B cell (primary cell): ENCODE data around the gene EXT2. TPM values are rescaled to one million over a fixed set of nuclear protein-coding genes. Genes with fewer than 3 reads are reported as not detected.
A peak's percentile ranks its signal among the peaks of the same experiment; 100 is the strongest.

Experiments used
- ATAC-seq: fragments of 200-7000 bp; cut with Tn5 transposase; one replicate; pipeline ENCODE4 v1.10.0; 2021; ENCODE audit warnings: low read depth, mild to moderate bottlenecking, moderate number of reproducible peaks, moderate library complexity
- CTCF ChIA-PET: fragments of 350-600 bp; sonication (Branson Sonifier 250); formaldehyde crosslinking; loops from one replicate; lab custom pipeline; 2021; ENCODE audit warnings: antibody characterized with exemption, inconsistent platforms; lab: Charles Lee
- POLR2A ChIA-PET: fragments of 350-600 bp; sonication (Branson Sonifier 250); formaldehyde crosslinking; loops from one replicate; lab custom pipeline; 2021; ENCODE audit warnings: antibody characterized with exemption; lab: Charles Lee
- DNase-seq: peaks from one replicate; pipeline ENCODE4 v3.0.0; 2013
- H2AFZ ChIP-seq: 2 replicates; pipeline ENCODE4 v1.6.1; 2012; ENCODE audit warnings: mild to moderate bottlenecking, low read depth, low read length; ENCODE audit not compliant: insufficient read depth, poor library complexity, severe bottlenecking
- H3K27ac ChIP-seq, 2 donors: 1 replicate in 1 of 2; 2 replicates in 1 of 2; pipeline ENCODE4 v1.5.1; 2012 to 2013; ENCODE audit warnings: low read length in 2 of 2, mild to moderate bottlenecking in 2 of 2, moderate library complexity in 1 of 2
- H3K27me3 ChIP-seq, 4 experiments: fragments of 200-600 bp in 1 of 4; sonication (generic) in 1 of 4; replicated peaks in 1 of 4; 1 replicate in 2 of 4; 2 replicates in 2 of 4; pipeline versions ENCODE4 v1.6.1 to v1.7.0; 2013 to 2016; ENCODE audit warnings: low read length in 3 of 4, mild to moderate bottlenecking in 2 of 4, mixed read lengths in 1 of 4, moderate library complexity in 1 of 4; ENCODE audit not compliant: insufficient read depth in 4 of 4, control insufficient read depth in 3 of 4; ENCODE audit errors: control extremely low read depth in 1 of 4
- H3K36me3 ChIP-seq, 2 experiments: replicated peaks in 1 of 2; 1 replicate in 1 of 2; 2 replicates in 1 of 2; pipeline versions ENCODE4 v1.6.1 to v1.7.1; 2013; ENCODE audit warnings: low read length in 1 of 2; ENCODE audit not compliant: insufficient read depth in 2 of 2, control insufficient read depth in 1 of 2; ENCODE audit errors: control extremely low read depth in 1 of 2, extremely low read depth in 1 of 2
- H3K4me1 ChIP-seq, 2 donors: fragments of 200-600 bp in 1 of 2; sonication (generic) in 1 of 2; 1 replicate in 1 of 2; 2 replicates in 1 of 2; pipeline versions ENCODE4 v1.5.1 to v1.6.1; 2013 to 2017; ENCODE audit warnings: low read length in 2 of 2; ENCODE audit not compliant: control insufficient read depth in 2 of 2, insufficient read depth in 2 of 2
- H3K4me2 ChIP-seq: replicated peaks from 2 replicates; pipeline ENCODE3; 2012; ENCODE audit warnings: mild to moderate bottlenecking, low read depth, low read length; ENCODE audit not compliant: poor library complexity, severe bottlenecking
- H3K4me3 ChIP-seq, 5 experiments: fragments of 200-600 bp in 1 of 5; sonication (generic) in 1 of 5; 1 replicate in 3 of 5; 2 replicates in 2 of 5; pipeline versions ENCODE4 v1.5.1 to v1.7.0; 2011 to 2016; ENCODE audit warnings: low read length in 4 of 5, mild to moderate bottlenecking in 4 of 5, low read depth in 2 of 5, control low read depth in 1 of 5, moderate library complexity in 1 of 5; ENCODE audit not compliant: insufficient read depth in 1 of 5; ENCODE audit errors: control extremely low read depth in 1 of 5, extremely low read depth in 1 of 5
- H3K79me2 ChIP-seq: fragments of 200-600 bp; sonication (generic); one replicate; pipeline ENCODE4 v1.6.0; 2016; ENCODE audit warnings: low read length; ENCODE audit not compliant: control insufficient read depth, insufficient read depth
- H3K9ac ChIP-seq: fragments of 200-600 bp; sonication (generic); 2 replicates; pipeline ENCODE4 v1.6.1; 2017; ENCODE audit warnings: mild to moderate bottlenecking, low read length, moderate library complexity
- H3K9me3 ChIP-seq, 3 donors: one replicate each; pipeline versions ENCODE4 v1.6.1 to v1.7.1; 2013; ENCODE audit warnings: low read length in 2 of 3; ENCODE audit not compliant: control insufficient read depth in 2 of 3, insufficient read depth in 1 of 3; ENCODE audit errors: control extremely low read depth in 1 of 3
- H4K20me1 ChIP-seq: 2 replicates; pipeline ENCODE4 v1.6.0; 2012; ENCODE audit warnings: mild to moderate bottlenecking, low read length; ENCODE audit not compliant: insufficient read depth, control insufficient read depth, poor library complexity, severe bottlenecking
- H3K27ac Mint-ChIP-seq: one replicate; pipeline ENCODE4 v1.8.0; 2021; ENCODE audit warnings: mixed read lengths
- H3K27me3 Mint-ChIP-seq: one replicate; pipeline ENCODE4 v1.8.0; 2021; ENCODE audit warnings: mixed read lengths
- H3K4me1 Mint-ChIP-seq: one replicate; pipeline ENCODE4 v1.8.0; 2021; ENCODE audit warnings: mixed read lengths
- H3K4me3 Mint-ChIP-seq: one replicate; pipeline ENCODE4 v1.8.0; 2021; ENCODE audit warnings: mixed read lengths
- H3K9me3 Mint-ChIP-seq: one replicate; pipeline ENCODE4 v1.8.0; 2022; ENCODE audit warnings: mixed read lengths; ENCODE audit not compliant: insufficient read depth
- CTCF ChIP-seq: fragments of 200-600 bp; IDR thresholded peaks from one replicate; pipeline ENCODE4 v1.8.0; 2022; ENCODE audit warnings: antibody characterized with exemption, mild to moderate bottlenecking
- EZH2 ChIP-seq: IDR thresholded peaks from 2 replicates; pipeline ENCODE4 v1.6.1; 2012; ENCODE audit warnings: borderline replicate concordance, low read depth, mild to moderate bottlenecking, moderate library complexity, low read length; ENCODE audit not compliant: insufficient read depth, poor library complexity, severe bottlenecking
- WGBS: methylation state at CpG from one replicate; pipeline ENCODE4 v1.1.5; 2013; ENCODE audit warnings: missing lambda C conversion rate; ENCODE audit not compliant: insufficient coverage; 5-methylcytosine and 5-hydroxymethylcytosine counted together
- intact Hi-C: fragments of 100-400 bp; cut with micrococcal nuclease; formaldehyde crosslinking; loops from one replicate; pipeline ENCODE4 v1.10.0; 2022
- polyA plus RNA-seq: library from polyadenylated mRNA; depleted of rRNA; stranded (reverse); fragments of >200 nt; gene quantifications from 2 replicates; pipeline ENCODE4 v1.2.3, GENCODE V29; 2012
- total RNA-seq, 2 donors: library from RNA; stranded (reverse); fragments of 120-200 nt in 1 of 2; gene quantifications; 1 replicate in 1 of 2; 2 replicates in 1 of 2; pipeline versions ENCODE4 v1.2.3 to v1.2.4, GENCODE V29; 2013 to 2022

The EXT2 gene
- total and polyA plus RNA-seq, 2 donors (not counting 1 experiment from before 2014, with no cell fraction given) = 11.0 to 27.8 TPM

- no peak for ATAC-seq
- Histone ChIP-seq H3K4me3 (no peak overlapping the region), H2AFZ (no peak overlapping the region), H3K79me2 (peaks cover 4% of the 10 kb centered on the region), H4K20me1 (no peaks in the 10 kb centered on the region), H3K27ac (no peak overlapping the region), H3K4me1 (peaks cover 4 to 6% of the 10 kb centered on the region in 2 donors), H3K27me3 (no peaks in the 10 kb centered on the region), H3K9ac (no peak overlapping the region), H3K9me3 (peaks cover 0 to 14% (median 2%) of the 10 kb centered on the region in 3 donors), H3K4me2 (no peak overlapping the region), H3K36me3 (peaks cover 0 to 5% of the 10 kb centered on the region in 2 experiments)
- Mint-ChIP-seq H3K27ac (no peak overlapping the region), H3K27me3 (no peaks in the 10 kb centered on the region), H3K9me3 (no peaks in the 10 kb centered on the region), H3K4me3 (no peak overlapping the region), H3K4me1 (peaks cover 28% of the 10 kb centered on the region)
- no peak for DNase-seq
- POLR2A ChIA-PET = no interaction called here
- intact Hi-C loops = no loop called here
- CTCF ChIA-PET = no interaction called here
- TF ChIP-seq CTCF (no peak), EZH2 (no peak)
- no CpG with 5 or more reads among the region's 2 CpGs for WGBS
Observed at GRCh38 chr11:44158384-44158783, 62.9 kb downstream of the EXT2 start.

- H3K27ac Mint-ChIP-seq = no peak overlapping the region
- DNase-seq (no peak), ATAC-seq (no peak)
- no peaks in the 10 kb centered on the region for H4K20me1 ChIP-seq
- no peak overlapping the region for H3K4me3 ChIP-seq
- no peak overlapping the region for H2AFZ ChIP-seq
- 100% methylated on average over 1 of the region's 1 CpG for WGBS
- H3K79me2 ChIP-seq = peaks cover 4% of the 10 kb centered on the region
- H3K9me3 Mint-ChIP-seq = no peaks in the 10 kb centered on the region
- H3K4me1 Mint-ChIP-seq = peaks cover 31% of the 10 kb centered on the region
- no peak overlapping the region for H3K4me2 ChIP-seq
- H3K27me3 Mint-ChIP-seq = no peaks in the 10 kb centered on the region
- H3K27me3 ChIP-seq = no peaks in the 10 kb centered on the region
- intact Hi-C loops = no loop called here
- ChIA-PET POLR2A (no interaction called here), CTCF (no interaction called here)
- peaks cover 4 to 6% of the 10 kb centered on the region in 2 donors for H3K4me1 ChIP-seq
- peaks cover 0 to 14% (median 0%) of the 10 kb centered on the region in 3 donors for H3K9me3 ChIP-seq
- no peak for TF ChIP-seq CTCF
- no peak for TF ChIP-seq EZH2
- H3K27ac ChIP-seq = peak overlapping the region in 1 of 2 donors; percentile 5
- peaks cover 0 to 5% of the 10 kb centered on the region in 2 experiments for H3K36me3 ChIP-seq
- no peak overlapping the region for H3K4me3 Mint-ChIP-seq
- no peak overlapping the region for H3K9ac ChIP-seq
Observed at GRCh38 chr11:44159848-44160721, 64.6 kb downstream of the EXT2 start.
